Body of pancreas (tissue), 4 donors: Measurements from ENCODE around the gene FAM50A.

ENCODE experiments used
- POLR2A ChIP-seq, 3 donors: fragments of 450-650 bp; IDR thresholded peaks; one replicate each; pipeline ENCODE4 v1.6.1; 2016; ENCODE audit warnings: antibody characterized with exemption in 3 of 3, mild to moderate bottlenecking in 2 of 3
- TF ChIP-seq, protein P1 (sequence below), 7 experiments: fragments of 450-650 bp in 4 of 7; fragments of 200-600 bp in 3 of 7; sonication (generic) in 3 of 7; IDR thresholded peaks; one replicate each; pipeline ENCODE4 v1.5.1; 2016 to 2019; ENCODE audit warnings: antibody characterized with exemption in 7 of 7

DNA sequence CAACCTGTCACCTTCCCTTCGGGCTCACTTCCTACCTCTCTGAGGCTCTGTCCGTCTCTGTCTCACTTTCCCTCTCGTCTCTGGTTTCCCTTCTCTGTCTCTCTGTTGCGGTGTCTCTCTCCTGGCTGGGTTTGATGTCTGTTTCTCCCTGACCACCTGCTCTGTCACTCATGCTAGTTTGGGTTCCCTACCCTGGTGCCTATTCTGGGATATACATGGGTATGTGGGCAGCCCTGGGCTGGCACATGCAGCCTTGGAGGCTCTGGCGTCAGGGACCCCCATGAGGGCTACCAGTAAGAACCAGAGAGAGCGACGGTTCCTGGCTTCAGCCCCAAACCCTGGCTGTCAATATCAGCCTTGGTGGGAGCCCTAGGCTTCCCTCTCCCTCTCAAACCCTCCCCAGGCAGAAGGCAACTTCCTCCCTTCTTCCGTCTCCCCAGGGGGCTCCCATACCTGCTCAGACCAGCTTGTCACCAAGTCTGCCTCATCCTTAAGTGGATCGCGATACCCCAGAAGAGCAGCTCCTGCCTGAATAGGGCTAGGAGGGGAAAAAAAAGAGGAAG, 35.2 kb upstream of the FAM50A start:
- TF ChIP-seq, protein P1, sequence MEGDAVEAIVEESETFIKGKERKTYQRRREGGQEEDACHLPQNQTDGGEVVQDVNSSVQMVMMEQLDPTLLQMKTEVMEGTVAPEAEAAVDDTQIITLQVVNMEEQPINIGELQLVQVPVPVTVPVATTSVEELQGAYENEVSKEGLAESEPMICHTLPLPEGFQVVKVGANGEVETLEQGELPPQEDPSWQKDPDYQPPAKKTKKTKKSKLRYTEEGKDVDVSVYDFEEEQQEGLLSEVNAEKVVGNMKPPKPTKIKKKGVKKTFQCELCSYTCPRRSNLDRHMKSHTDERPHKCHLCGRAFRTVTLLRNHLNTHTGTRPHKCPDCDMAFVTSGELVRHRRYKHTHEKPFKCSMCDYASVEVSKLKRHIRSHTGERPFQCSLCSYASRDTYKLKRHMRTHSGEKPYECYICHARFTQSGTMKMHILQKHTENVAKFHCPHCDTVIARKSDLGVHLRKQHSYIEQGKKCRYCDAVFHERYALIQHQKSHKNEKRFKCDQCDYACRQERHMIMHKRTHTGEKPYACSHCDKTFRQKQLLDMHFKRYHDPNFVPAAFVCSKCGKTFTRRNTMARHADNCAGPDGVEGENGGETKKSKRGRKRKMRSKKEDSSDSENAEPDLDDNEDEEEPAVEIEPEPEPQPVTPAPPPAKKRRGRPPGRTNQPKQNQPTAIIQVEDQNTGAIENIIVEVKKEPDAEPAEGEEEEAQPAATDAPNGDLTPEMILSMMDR (IDR thresholded peaks at IDR 0.05): no peak
- no peak for TF ChIP-seq POLR2A (IDR thresholded peaks at IDR 0.05)
